ENCODE data around the gene DSE. TPM values are rescaled to one million over a fixed set of nuclear protein-coding genes. Genes with fewer than 3 reads are reported as not detected.

DSE gene
- total and polyA plus RNA-seq, 3 experiments from 2014 or later, result 2.7 to 7.9 (median 7.5) TPM

DNA sequence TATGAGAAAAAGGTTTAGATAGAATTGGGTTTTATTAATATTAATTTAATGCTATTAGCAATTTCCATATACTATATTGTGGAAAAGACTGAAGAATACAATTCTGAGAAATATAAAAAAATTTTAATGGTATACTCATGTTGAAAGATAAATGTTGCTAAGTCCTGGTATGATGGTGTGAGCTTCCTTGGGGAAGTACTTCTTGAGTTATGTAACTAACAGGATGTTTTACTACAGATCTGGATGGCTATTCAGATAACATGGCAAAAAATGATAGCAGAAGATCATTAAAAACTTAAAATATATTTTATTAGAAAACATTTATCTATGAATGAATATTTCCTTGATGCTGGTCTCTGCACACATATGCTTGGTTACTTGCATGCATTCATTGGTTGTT lies 66.9 kb downstream of the DSE start:
- Histone ChIP-seq H3K27ac (ENCODE audit: low read depth, low read length) (no peak overlapping the region), H3K4me1 (ENCODE audit: insufficient read depth, low read length) (no peaks in the 10 kb centered on the region), H3K9me3 (ENCODE audit: low read length) (no peaks in the 10 kb centered on the region), H3K27me3 (ENCODE audit: insufficient read depth, low read length, poor library complexity, severe bottlenecking) (no peaks in the 10 kb centered on the region), H3K36me3 (ENCODE audit: insufficient read depth, low read length) (no peaks in the 10 kb centered on the region), H3K4me3 (ENCODE audit: low read length) (no peak overlapping the region)
- DNase-seq, result no peak
- peaks cover 0 to 2% (median 0%) of the 10 kb centered on the region in 3 donors for H3K36me3 Mint-ChIP-seq
- H3K9me3 Mint-ChIP-seq, result no peaks in the 10 kb centered on the region
- H3K4me1 Mint-ChIP-seq, result no peaks in the 10 kb centered on the region
- no peak overlapping the region for H3K27ac Mint-ChIP-seq
- POLR2A ChIA-PET, result no interaction called here
- H3K27me3 Mint-ChIP-seq, result peaks cover 4 to 10% of the 10 kb centered on the region in 2 donors
- H3K4me3 Mint-ChIP-seq, result no peak overlapping the region
- CTCF ChIA-PET, result no interaction called here

- CTCF ChIA-PET, result no interaction called here
- H3K9me3 Mint-ChIP-seq, result no peaks in the 10 kb centered on the region
Measured at GRCh38 chr6:116438590-116439448, 68.1 kb downstream of the DSE start.

DNA sequence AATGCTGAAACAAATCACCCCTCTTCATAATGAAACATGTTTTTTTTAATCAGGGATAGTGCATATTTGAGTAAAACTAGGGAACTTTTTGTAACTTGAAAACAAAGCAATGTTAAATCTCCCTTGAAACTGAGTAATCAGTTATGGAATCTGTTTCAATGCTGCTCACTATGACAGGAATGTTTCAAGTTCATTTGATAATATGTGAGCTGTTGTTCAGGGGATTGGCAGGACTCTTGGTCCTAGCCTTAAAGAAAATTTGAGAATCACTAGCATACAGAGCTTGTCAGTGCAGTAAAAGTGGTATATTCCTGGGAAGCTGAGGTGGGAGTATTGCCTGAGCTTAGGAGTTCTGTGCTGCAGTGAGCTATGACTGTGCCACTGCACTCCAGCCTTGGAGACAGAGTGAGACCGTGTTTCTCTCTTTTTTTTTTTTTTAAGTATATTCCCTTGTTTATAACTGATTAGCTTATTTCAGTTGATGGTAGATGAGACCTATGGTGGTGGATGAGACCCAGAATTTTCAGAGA lies 68.8 kb downstream of the DSE start:
- no peaks in the 10 kb centered on the region for H3K9me3 ChIP-seq (ENCODE audit: low read length)
- Mint-ChIP-seq H3K9me3 (no peaks in the 10 kb centered on the region), H3K27ac (no peak overlapping the region), H3K36me3 (no peaks in the 10 kb centered on the region), H3K4me3 (no peak overlapping the region), H3K27me3 (peaks cover 4 to 10% of the 10 kb centered on the region in 2 donors), H3K4me1 (peaks cover 5 to 8% (median 5%) of the 10 kb centered on the region in 3 donors)
- CTCF ChIA-PET, result no interaction called here
- H3K4me1 ChIP-seq (ENCODE audit: insufficient read depth, low read length), result peaks cover under 1% of the 10 kb centered on the region
- no peaks in the 10 kb centered on the region for H3K27me3 ChIP-seq (ENCODE audit: insufficient read depth, low read length, poor library complexity, severe bottlenecking)
- H3K4me3 ChIP-seq (ENCODE audit: low read length), result no peak overlapping the region
- POLR2A ChIA-PET, result no interaction called here
- H3K27ac ChIP-seq (ENCODE audit: low read depth, low read length), result no peak overlapping the region
- no peaks in the 10 kb centered on the region for H3K36me3 ChIP-seq (ENCODE audit: insufficient read depth, low read length)
- no peak for DNase-seq

More at GRCh38 chr6:116438590-116439448, 68.1 kb downstream of the DSE start:
- no peaks in the 10 kb centered on the region for H3K9me3 ChIP-seq (ENCODE audit: low read length)
- H3K36me3 ChIP-seq (ENCODE audit: insufficient read depth, low read length), result no peaks in the 10 kb centered on the region
- H3K27me3 ChIP-seq (ENCODE audit: insufficient read depth, low read length, poor library complexity, severe bottlenecking), result no peaks in the 10 kb centered on the region
- H3K4me3 ChIP-seq (ENCODE audit: low read length), result no peak overlapping the region
- DNase-seq, result no peak
- Mint-ChIP-seq H3K27me3 (peaks cover 4 to 10% of the 10 kb centered on the region in 2 donors), H3K4me1 (no peaks in the 10 kb centered on the region), H3K4me3 (no peak overlapping the region), H3K36me3 (no peaks in the 10 kb centered on the region), H3K27ac (no peak overlapping the region)
- H3K27ac ChIP-seq (ENCODE audit: low read depth, low read length), result no peak overlapping the region
- POLR2A ChIA-PET, result no interaction called here
- H3K4me1 ChIP-seq (ENCODE audit: insufficient read depth, low read length), result no peaks in the 10 kb centered on the region

DNA sequence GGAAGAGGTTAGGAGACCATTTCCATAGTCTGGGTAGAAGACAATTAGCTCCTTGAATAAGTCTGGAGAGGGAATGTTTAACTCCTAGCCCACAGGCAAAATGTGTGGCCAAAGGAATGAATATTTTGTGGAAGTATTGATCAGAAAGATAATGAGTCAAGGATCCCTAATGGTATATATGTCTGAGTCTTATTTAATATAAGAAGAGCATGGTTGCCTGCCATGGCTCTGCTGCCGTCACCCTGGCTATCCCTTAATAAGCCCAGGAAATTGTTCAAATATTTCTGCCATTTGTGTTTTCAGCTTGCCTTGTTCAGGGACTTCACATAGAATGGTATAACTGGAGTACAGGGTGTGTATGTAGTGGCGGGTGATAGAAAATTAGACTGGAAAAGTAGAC lies 72.4 kb downstream of the DSE start:
- no peak overlapping the region for H3K4me3 Mint-ChIP-seq
- CTCF ChIA-PET, result no interaction called here
- peaks cover 2 to 15% of the 10 kb centered on the region in 2 donors for H3K27me3 Mint-ChIP-seq
- Histone ChIP-seq H3K4me1 (ENCODE audit: insufficient read depth, low read length) (peaks cover 5% of the 10 kb centered on the region), H3K36me3 (ENCODE audit: insufficient read depth, low read length) (no peaks in the 10 kb centered on the region), H3K4me3 (ENCODE audit: low read length) (no peak overlapping the region), H3K9me3 (ENCODE audit: low read length) (no peaks in the 10 kb centered on the region), H3K27me3 (ENCODE audit: insufficient read depth, low read length, poor library complexity, severe bottlenecking) (no peaks in the 10 kb centered on the region), H3K27ac (ENCODE audit: low read depth, low read length) (no peak overlapping the region)
- H3K36me3 Mint-ChIP-seq, result no peaks in the 10 kb centered on the region
- POLR2A ChIA-PET, result no interaction called here
- H3K9me3 Mint-ChIP-seq, result no peaks in the 10 kb centered on the region
- DNase-seq, result no peak
- peaks cover 12 to 17% (median 13%) of the 10 kb centered on the region in 3 donors for H3K4me1 Mint-ChIP-seq
- no peak overlapping the region for H3K27ac Mint-ChIP-seq

DNA sequence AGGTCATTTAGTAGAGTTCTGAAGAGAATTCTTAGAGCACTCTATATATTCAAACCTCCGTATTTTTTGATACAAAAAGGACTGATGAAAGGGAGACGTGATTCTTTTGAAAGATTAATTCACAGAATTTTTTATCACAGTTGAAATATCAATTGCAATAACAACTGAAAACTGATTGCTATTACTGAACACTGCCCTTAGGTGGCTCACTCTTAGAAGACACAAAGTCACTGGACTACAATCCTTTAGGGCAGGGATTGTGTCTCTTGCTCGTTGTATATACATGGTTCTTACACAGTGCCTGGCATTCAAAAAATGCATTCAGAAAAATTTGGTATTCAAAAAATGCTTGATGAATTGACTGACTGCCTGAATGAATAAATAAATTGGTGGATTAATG lies 73.3 kb downstream of the DSE start:
- Histone ChIP-seq H3K9me3 (ENCODE audit: low read length) (no peaks in the 10 kb centered on the region), H3K27me3 (ENCODE audit: insufficient read depth, low read length, poor library complexity, severe bottlenecking) (no peaks in the 10 kb centered on the region), H3K4me1 (ENCODE audit: insufficient read depth, low read length) (peaks cover 5% of the 10 kb centered on the region), H3K36me3 (ENCODE audit: insufficient read depth, low read length) (no peaks in the 10 kb centered on the region), H3K4me3 (ENCODE audit: low read length) (no peak overlapping the region), H3K27ac (ENCODE audit: low read depth, low read length) (no peak overlapping the region)
- Mint-ChIP-seq H3K36me3 (no peaks in the 10 kb centered on the region), H3K9me3 (no peaks in the 10 kb centered on the region), H3K27me3 (peaks cover 2 to 19% of the 10 kb centered on the region in 2 donors), H3K27ac (no peak overlapping the region), H3K4me1 (peaks cover 12 to 17% (median 13%) of the 10 kb centered on the region in 3 donors), H3K4me3 (no peak overlapping the region)
- ChIA-PET POLR2A (no interaction called here), CTCF (interaction anchor here (0.9 to 1.6 kb wide), 5 partner anchors 8 to 89 kb away, joined by 3 to 5 read pairs (median 3); no protein-coding TSS in a partner anchor)
- DNase-seq, result no peak

DNA sequence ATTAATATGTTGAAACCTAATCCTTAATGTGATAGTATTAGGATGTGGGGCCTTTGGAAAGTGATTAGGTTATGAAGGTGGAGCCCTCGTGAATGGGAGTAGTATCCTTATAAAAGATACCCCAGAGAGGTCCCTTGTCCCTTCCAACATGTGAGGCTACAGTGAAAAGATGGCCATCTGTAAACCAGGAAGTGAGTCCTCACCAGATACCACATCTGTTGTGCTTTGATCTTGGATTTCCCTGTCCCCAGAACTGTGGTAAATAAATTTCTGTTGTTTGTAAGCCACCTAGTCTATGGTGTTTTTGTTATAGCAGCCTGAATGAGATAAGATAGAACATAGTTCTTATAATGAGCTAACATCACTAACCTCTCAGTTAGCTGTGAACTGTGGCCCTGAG lies 73.8 kb downstream of the DSE start:
- H3K9me3 Mint-ChIP-seq, result no peaks in the 10 kb centered on the region
- no peak overlapping the region for H3K4me3 ChIP-seq (ENCODE audit: low read length)
- DNase-seq, result no peak
- H3K4me3 Mint-ChIP-seq, result peak overlapping the region in 1 of 7 donors; percentile 10
- H3K27me3 Mint-ChIP-seq, result peaks cover 3 to 22% of the 10 kb centered on the region in 2 donors
- H3K27ac Mint-ChIP-seq, result peak overlapping the region in 1 of 8 donors; percentile 24
- no peak overlapping the region for H3K27ac ChIP-seq (ENCODE audit: low read depth, low read length)
- ChIA-PET POLR2A (interaction anchor here (0.5 kb wide), 1 partner anchor 34 kb away, joined by 4 read pairs; no protein-coding TSS in a partner anchor), CTCF (interaction anchor here (0.9 to 1.6 kb wide), 5 partner anchors 9 to 88 kb away, joined by 3 to 5 read pairs (median 3); no protein-coding TSS in a partner anchor)
- H3K9me3 ChIP-seq (ENCODE audit: low read length), result no peaks in the 10 kb centered on the region
- H3K36me3 Mint-ChIP-seq, result no peaks in the 10 kb centered on the region
- peaks cover 5% of the 10 kb centered on the region for H3K4me1 ChIP-seq (ENCODE audit: insufficient read depth, low read length)
- H3K36me3 ChIP-seq (ENCODE audit: insufficient read depth, low read length), result no peaks in the 10 kb centered on the region
- peaks cover 12 to 17% (median 13%) of the 10 kb centered on the region in 3 donors for H3K4me1 Mint-ChIP-seq
- H3K27me3 ChIP-seq (ENCODE audit: insufficient read depth, low read length, poor library complexity, severe bottlenecking), result no peaks in the 10 kb centered on the region

DNA sequence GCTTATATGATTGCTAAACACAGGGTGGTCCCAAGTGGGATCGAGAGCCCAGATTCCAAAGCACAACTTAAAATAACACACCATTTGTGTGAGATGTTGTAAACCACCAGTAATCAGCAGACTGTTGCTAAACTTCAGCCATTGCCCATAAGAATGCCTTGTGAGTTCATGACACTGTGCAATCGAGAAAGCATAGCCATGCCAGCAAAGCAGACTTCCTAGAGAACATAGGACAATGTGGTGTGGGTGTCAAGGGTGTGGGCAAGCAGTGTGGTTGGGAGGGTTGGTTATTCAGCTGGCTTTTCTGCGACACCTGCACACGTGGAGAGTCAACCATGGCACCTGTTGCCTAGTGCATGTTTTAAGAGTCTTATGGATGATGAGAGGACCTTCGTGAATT lies 74.4 kb downstream of the DSE start:
- peak overlapping the region in 1 of 8 donors; percentile 24 for H3K27ac Mint-ChIP-seq
- Histone ChIP-seq H3K27me3 (ENCODE audit: insufficient read depth, low read length, poor library complexity, severe bottlenecking) (no peaks in the 10 kb centered on the region), H3K27ac (ENCODE audit: low read depth, low read length) (no peak overlapping the region), H3K4me1 (ENCODE audit: insufficient read depth, low read length) (peaks cover 5% of the 10 kb centered on the region), H3K9me3 (ENCODE audit: low read length) (no peaks in the 10 kb centered on the region), H3K4me3 (ENCODE audit: low read length) (no peak overlapping the region), H3K36me3 (ENCODE audit: insufficient read depth, low read length) (no peaks in the 10 kb centered on the region)
- no peaks in the 10 kb centered on the region for H3K36me3 Mint-ChIP-seq
- peak overlapping the region in 2 of 7 donors; percentile 45 for H3K4me3 Mint-ChIP-seq
- H3K27me3 Mint-ChIP-seq, result peaks cover 4 to 22% of the 10 kb centered on the region in 2 donors
- DNase-seq, result peak in 1 of 5 donors; percentile 21
- peaks cover 12 to 17% (median 13%) of the 10 kb centered on the region in 3 donors for H3K4me1 Mint-ChIP-seq
- CTCF ChIA-PET, result interaction anchor here (0.9 to 1.6 kb wide), 3 partner anchors 9 to 88 kb away, joined by 3 to 5 read pairs (median 4); no protein-coding TSS in a partner anchor
- POLR2A ChIA-PET, result interaction anchor here (0.5 kb wide), 1 partner anchor 33 kb away, joined by 4 read pairs; no protein-coding TSS in a partner anchor
- H3K9me3 Mint-ChIP-seq, result no peaks in the 10 kb centered on the region

GRCh38 chr6:116446399-116446798 lies 75.7 kb downstream of the DSE start:
- H3K4me1 Mint-ChIP-seq, result peaks cover 12 to 17% (median 17%) of the 10 kb centered on the region in 3 donors
- DNase-seq, result no peak
- H3K4me3 Mint-ChIP-seq, result no peak overlapping the region
- ChIA-PET POLR2A (no interaction called here), CTCF (no interaction called here)
- no peak overlapping the region for H3K27ac Mint-ChIP-seq
- Histone ChIP-seq H3K4me1 (ENCODE audit: insufficient read depth, low read length) (peaks cover 5% of the 10 kb centered on the region), H3K27ac (ENCODE audit: low read depth, low read length) (no peak overlapping the region), H3K27me3 (ENCODE audit: insufficient read depth, low read length, poor library complexity, severe bottlenecking) (no peaks in the 10 kb centered on the region), H3K4me3 (ENCODE audit: low read length) (no peak overlapping the region), H3K9me3 (ENCODE audit: low read length) (no peaks in the 10 kb centered on the region), H3K36me3 (ENCODE audit: insufficient read depth, low read length) (no peaks in the 10 kb centered on the region)
- no peaks in the 10 kb centered on the region for H3K9me3 Mint-ChIP-seq
- no peaks in the 10 kb centered on the region for H3K36me3 Mint-ChIP-seq
- H3K27me3 Mint-ChIP-seq, result peaks cover 4 to 18% of the 10 kb centered on the region in 2 donors

Measured in CD8-positive, alpha-beta memory T cell (primary cell).